Measurements from ENCODE around the gene DHX8. TPM values are rescaled to one million over a fixed set of nuclear protein-coding genes. Genes with fewer than 3 reads are reported as not detected.

The DHX8 gene
- total and polyA plus RNA-seq, 4 donors, result 10.9 to 21.3 (median 19.4) TPM

- Histone ChIP-seq H3K27ac (ENCODE audit: low read depth in 1 of 2, low read length in 2 of 2) (no peak overlapping the region), H3K9ac (ENCODE audit: low read depth in 1 of 2, low read length in 2 of 2) (no peak overlapping the region), H3K27me3 (ENCODE audit: control insufficient read depth in 4 of 4, insufficient read depth in 4 of 4, low read length in 3 of 4) (no peaks in the 10 kb centered on the region), H3K4me3 (ENCODE audit: low read depth in 1 of 3, low read length in 3 of 3) (no peak overlapping the region), H3K9me3 (ENCODE audit: control insufficient read depth in 4 of 4, low read length in 3 of 4) (no peaks in the 10 kb centered on the region), H3K4me1 (ENCODE audit: control insufficient read depth in 4 of 4, insufficient read depth in 4 of 4, low read length in 3 of 4) (peaks cover 0 to 6% (median under 1%) of the 10 kb centered on the region in 4 donors), H3K36me3 (ENCODE audit: control insufficient read depth in 4 of 4, insufficient read depth in 3 of 4, low read depth in 1 of 4, low read length in 3 of 4) (peaks cover 0 to 3% (median 1%) of the 10 kb centered on the region in 4 donors)
- DNase-seq (ENCODE audit: low spot score), result no peak
- 87% methylated on average over 10 of the region's 10 CpGs for WGBS
- no peak for TF ChIP-seq GABPA (IDR thresholded peaks at IDR 0.05 in 1 of 2, conservative IDR thresholded peaks at IDR 0.05 in 1 of 2)
- TF ChIP-seq EGR1 (IDR thresholded peaks at IDR 0.05; ENCODE audit: low read depth in 2 of 2), result no peak
- TF ChIP-seq NR2F2 (IDR thresholded peaks at IDR 0.05), result no peak
- TF ChIP-seq JUND (IDR thresholded peaks at IDR 0.05), result no peak
- no peak for TF ChIP-seq SP1 (IDR thresholded peaks at IDR 0.05)
- TF ChIP-seq RXRA (IDR thresholded peaks at IDR 0.05), result no peak
Measured at GRCh38 chr17:43532581-43532980, 48.8 kb downstream of the DHX8 start.

GRCh38 chr17:43533699-43534098 lies 49.9 kb downstream of the DHX8 start:
- Histone ChIP-seq H3K9me3 (ENCODE audit: control insufficient read depth in 4 of 4, low read length in 3 of 4) (no peaks in the 10 kb centered on the region), H3K9ac (ENCODE audit: low read depth in 1 of 2, low read length in 2 of 2) (no peak overlapping the region), H3K27ac (ENCODE audit: low read depth in 1 of 2, low read length in 2 of 2) (no peak overlapping the region), H3K27me3 (ENCODE audit: control insufficient read depth in 4 of 4, insufficient read depth in 4 of 4, low read length in 3 of 4) (no peaks in the 10 kb centered on the region), H3K4me3 (ENCODE audit: low read depth in 1 of 3, low read length in 3 of 3) (no peak overlapping the region), H3K36me3 (ENCODE audit: control insufficient read depth in 4 of 4, insufficient read depth in 3 of 4, low read depth in 1 of 4, low read length in 3 of 4) (no peaks in the 10 kb centered on the region), H3K4me1 (ENCODE audit: control insufficient read depth in 4 of 4, insufficient read depth in 4 of 4, low read length in 3 of 4) (peaks cover 0 to 6% (median under 1%) of the 10 kb centered on the region in 4 donors)
- 96% methylated on average over 4 of the region's 4 CpGs for WGBS
- no peak for DNase-seq (ENCODE audit: low spot score)
- TF ChIP-seq MAX (IDR thresholded peaks at IDR 0.05), result no peak
- no peak for TF ChIP-seq CTCF (IDR thresholded peaks at IDR 0.05; ENCODE audit: low read depth, low read length, missing input control)
- no peak for TF ChIP-seq RXRA (IDR thresholded peaks at IDR 0.05)
- TF ChIP-seq YY1 (IDR thresholded peaks at IDR 0.05), result no peak
- TF ChIP-seq NR2F2 (IDR thresholded peaks at IDR 0.05), result no peak
- no peak for TF ChIP-seq ZBTB33 (IDR thresholded peaks at IDR 0.05)
- TF ChIP-seq GABPA (IDR thresholded peaks at IDR 0.05 in 1 of 2, conservative IDR thresholded peaks at IDR 0.05 in 1 of 2), result no peak

- no peak for DNase-seq (ENCODE audit: low spot score)
- WGBS, result 85% methylated on average over 5 of the region's 5 CpGs
Measured at GRCh38 chr17:43534909-43535308, 51.1 kb downstream of the DHX8 start.

More at GRCh38 chr17:43534909-43535308, 51.1 kb downstream of the DHX8 start:
- H3K36me3 ChIP-seq (ENCODE audit: control insufficient read depth in 4 of 4, insufficient read depth in 3 of 4, low read depth in 1 of 4, low read length in 3 of 4), result no peaks in the 10 kb centered on the region
- no peak overlapping the region for H3K4me3 ChIP-seq (ENCODE audit: low read depth in 1 of 3, low read length in 3 of 3)
- TF ChIP-seq TAF1 (conservative IDR thresholded peaks at IDR 0.05) (no peak), HNF4G (IDR thresholded peaks at IDR 0.05) (no peak), YY1 (IDR thresholded peaks at IDR 0.05) (no peak), EGR1 (IDR thresholded peaks at IDR 0.05; ENCODE audit: low read depth in 2 of 2) (no peak), HNF4A (conservative IDR thresholded peaks at IDR 0.05) (no peak), SP1 (IDR thresholded peaks at IDR 0.05) (no peak), MAX (IDR thresholded peaks at IDR 0.05) (no peak), ZBTB33 (IDR thresholded peaks at IDR 0.05) (no peak)
- H3K9me3 ChIP-seq (ENCODE audit: control insufficient read depth in 4 of 4, low read length in 3 of 4), result no peaks in the 10 kb centered on the region
- no peaks in the 10 kb centered on the region for H3K27me3 ChIP-seq (ENCODE audit: control insufficient read depth in 4 of 4, insufficient read depth in 4 of 4, low read length in 3 of 4)
- H3K9ac ChIP-seq (ENCODE audit: low read depth in 1 of 2, low read length in 2 of 2), result no peak overlapping the region
- H3K4me1 ChIP-seq (ENCODE audit: control insufficient read depth in 4 of 4, insufficient read depth in 4 of 4, low read length in 3 of 4), result peaks cover 0 to 6% (median under 1%) of the 10 kb centered on the region in 4 donors
- no peak overlapping the region for H3K27ac ChIP-seq (ENCODE audit: low read depth in 1 of 2, low read length in 2 of 2)
